ENCODE results near the gene PRSS27. TPM values are rescaled to one million over a fixed set of nuclear protein-coding genes. Genes with fewer than 3 reads are reported as not detected.

PRSS27 gene
- total RNA-seq, 1 experiment from 2014 or later = 1.4 TPM

DNA sequence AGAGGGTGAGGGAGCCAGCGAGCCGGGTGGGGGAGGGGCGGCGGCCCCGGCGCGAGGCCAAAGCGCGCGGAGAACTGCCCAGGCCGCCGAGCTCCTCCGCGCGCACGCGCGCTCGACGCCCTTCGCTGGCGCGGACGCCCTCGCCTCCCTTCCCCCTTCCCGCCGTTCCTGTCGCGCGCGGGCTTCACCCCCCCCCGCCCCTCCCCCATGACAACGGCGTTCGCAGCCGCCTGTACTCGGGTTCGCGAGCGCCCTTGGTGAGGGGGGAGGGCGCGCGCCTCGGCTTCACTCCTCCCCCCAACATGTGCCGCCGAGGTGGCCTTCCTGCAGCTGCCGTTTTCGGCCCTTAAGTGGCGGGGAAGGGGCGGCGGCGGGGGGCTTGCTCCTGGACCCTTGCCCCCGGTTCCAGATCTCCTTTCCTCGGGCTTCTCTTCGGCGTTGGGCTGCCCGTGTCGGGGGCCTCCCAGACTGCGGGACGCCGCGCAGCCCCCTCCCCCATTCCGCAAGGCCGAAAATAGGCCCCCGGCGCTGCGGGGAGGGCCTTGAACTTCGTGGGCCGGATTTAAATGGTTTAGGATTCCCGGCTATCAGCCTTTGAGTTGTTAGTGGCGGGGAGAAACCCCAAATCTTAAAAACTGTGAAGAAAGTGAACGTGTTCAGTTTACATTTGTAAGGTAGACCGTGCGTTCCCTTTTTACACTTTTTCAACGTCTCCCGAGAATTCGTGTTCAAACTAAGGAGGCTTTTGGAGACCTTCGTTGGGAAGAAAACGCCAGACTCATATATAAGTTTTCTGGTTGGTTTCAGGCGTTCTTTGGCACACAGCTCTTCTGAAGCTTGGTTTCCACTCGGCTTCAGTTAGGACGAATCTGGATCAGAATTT lies 33.1 kb upstream of the PRSS27 start:
- in situ Hi-C loops (cut with HindIII; ENCODE audit: low sequenced_read_pairs) = no loop called here
- DNase-seq (ENCODE audit: low spot score) = no peak

DNA sequence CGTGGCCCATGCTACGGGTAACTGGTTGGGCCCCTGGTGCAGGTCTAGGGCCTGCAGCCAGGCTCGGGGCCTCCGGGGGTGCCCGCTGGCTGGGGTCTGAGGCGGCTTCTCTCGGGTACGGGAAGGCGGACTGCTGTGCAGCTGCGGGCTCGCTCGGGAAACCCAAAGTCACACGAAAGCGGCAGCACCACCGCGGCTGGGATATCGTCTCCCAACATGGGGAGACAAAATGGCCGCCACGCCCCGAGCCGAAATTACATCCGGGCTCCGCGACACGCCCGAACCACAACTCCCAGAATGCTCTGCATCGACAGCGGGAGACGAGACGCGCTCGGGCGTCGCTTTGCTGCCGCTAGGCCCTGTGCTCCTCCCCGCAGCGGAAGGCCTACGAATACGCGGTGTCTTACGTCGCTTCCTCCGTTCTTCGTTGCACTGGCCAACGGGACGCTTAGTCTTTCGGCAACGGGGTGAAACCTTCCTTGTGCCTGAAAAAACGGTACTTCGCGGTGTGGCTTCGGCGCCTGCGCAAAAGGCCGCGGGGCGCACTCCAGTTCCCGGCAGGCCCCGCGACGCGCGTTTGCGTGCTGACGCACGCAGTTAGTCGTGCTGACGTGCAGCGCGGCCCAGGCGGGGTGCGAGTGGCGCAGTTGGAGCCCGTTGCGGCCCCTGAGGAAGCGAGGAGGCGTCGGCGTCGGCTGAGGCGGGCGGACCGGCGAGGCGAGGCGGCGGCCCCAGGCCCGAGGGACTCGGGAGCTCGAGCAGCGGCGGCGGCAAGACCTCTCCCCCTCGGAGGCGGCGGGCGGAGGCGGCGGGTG lies 32.2 kb upstream of the PRSS27 start, which contains the start of gene SRRM2:
SRRM2 (plus strand) TSS at position 604 of the 815 bp plus-strand sequence. CDS start 3,727 bp downstream, outside the sequence.
- DNase-seq (ENCODE audit: low spot score) = peak; percentile 93
- in situ Hi-C loops (cut with HindIII; ENCODE audit: low sequenced_read_pairs) = no loop called here

DNA sequence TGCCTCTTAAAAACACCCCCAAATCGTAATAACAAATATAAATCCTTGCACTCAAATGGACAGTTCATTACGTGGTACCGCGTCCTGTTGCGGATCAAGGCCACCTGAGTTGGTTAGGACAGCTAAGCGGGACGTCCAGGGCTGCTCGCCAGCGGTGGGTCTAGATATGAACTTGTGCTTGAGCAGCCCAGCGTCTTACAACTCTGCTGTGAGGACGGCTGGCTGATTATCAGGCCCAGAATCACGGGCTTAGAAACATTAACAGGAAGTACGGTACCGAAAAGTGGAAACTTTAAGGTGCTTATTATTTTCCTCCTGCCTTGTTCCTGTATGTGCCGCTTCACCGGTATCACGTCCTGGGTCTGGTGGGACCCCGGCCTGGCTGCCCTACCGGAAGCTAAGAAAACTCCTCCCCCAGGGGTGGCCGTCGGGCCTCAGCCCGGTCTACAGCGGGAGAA lies 31.6 kb upstream of the PRSS27 start:
- in situ Hi-C loops (cut with HindIII; ENCODE audit: low sequenced_read_pairs) = no loop called here
- DNase-seq (ENCODE audit: low spot score) = peak; percentile 27

DNA sequence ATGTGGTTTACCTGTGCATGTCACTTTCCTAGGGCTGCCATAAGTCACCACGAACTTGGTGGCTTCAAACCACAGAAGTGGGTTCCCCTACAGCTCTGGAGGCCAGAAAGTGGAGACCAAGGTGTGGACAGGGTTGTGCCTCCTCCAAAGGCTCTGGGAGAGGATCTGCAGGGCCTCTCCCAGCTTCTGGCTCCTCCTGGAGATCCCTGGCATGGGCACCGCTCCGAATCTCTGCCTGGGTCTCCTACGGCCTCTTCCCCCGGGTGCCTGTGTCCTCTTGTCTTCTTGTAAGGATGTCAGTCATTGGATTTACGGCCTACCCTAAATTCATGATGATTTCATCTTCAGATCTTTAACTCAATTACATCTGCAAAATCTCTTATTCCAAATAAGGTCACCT lies 29.9 kb upstream of the PRSS27 start:
- in situ Hi-C loops (cut with HindIII; ENCODE audit: low sequenced_read_pairs) = no loop called here
- DNase-seq (ENCODE audit: low spot score) = no peak

DNA sequence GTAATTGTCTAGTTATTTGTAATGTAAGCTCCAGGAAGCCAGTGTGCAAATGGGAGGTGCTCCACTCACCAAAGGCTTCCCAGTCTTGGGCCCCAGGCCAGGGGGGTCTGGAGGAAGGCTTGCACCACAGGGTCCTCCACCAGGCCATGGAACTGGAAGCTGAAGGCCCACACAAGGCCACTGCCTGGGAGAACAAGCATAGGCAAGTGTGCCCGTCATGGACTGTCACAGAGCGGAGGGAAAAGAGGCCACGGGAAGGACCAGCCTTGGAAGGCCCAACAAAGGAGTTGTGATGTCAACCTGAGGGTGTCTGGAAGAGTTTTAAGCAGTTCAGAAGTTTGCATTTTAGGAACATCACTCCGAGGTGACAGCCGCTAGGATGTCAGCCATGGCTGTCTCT lies 29.5 kb upstream of the PRSS27 start:
- in situ Hi-C loops (cut with HindIII; ENCODE audit: low sequenced_read_pairs) = no loop called here
- no peak for DNase-seq (ENCODE audit: low spot score)

DNA sequence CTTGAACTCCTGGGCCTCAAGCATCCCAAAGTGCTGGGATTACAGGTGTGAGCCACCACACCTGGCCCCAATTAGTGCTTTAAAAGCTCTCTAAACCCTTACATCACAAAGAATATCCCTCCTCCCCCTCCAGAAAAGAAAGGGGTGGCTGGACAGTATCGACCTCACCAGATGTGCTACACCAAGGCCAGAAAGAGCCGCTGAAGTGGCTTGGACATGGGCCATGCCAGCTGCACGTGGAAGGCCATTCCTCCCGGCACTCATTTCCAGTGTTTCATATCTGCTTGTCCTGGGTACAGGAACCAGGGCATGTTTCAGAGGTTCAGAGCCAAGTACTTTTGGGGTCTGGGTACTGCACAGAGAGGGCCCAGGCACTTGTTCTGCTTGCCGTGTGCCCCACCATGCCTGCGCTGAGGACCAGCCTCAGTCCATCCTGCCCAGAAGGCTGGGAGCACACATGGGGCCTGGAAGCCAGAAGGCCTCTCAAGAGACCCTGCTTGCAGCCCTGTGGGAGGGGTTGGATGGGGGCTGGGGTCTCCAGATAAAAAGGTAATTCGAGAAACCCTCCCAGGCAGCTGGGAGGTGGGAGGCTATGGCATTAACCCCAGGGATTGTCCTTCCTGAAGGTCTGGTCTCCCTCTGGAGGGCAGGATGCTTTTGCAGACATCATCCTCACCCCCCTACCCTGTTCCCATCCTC lies 28.9 kb upstream of the PRSS27 start:
- no peak for DNase-seq (ENCODE audit: low spot score)
- in situ Hi-C loops (cut with HindIII; ENCODE audit: low sequenced_read_pairs) = no loop called here

DNA sequence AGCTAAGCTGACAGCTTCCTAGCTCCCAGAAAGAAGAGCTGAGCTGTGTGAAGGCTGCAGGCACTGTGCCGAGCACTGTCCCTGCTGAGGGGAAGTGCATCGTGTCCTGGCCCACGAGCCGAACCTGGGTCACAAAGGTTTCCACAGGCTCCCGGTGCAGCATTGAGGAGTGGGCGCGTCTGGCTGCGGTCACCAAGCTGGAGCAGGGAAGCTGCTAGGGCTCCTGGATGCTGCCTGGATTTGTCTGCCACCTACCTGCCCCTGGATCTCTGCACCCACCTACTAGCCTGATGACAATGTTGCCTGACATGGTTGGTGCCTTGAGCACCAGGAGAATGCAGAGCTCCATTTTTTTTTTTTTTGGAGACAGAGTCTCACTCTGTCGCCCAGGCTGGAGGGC lies 25.9 kb upstream of the PRSS27 start:
- in situ Hi-C loops (cut with HindIII; ENCODE audit: low sequenced_read_pairs) = no loop called here
- DNase-seq (ENCODE audit: low spot score) = no peak

DNA sequence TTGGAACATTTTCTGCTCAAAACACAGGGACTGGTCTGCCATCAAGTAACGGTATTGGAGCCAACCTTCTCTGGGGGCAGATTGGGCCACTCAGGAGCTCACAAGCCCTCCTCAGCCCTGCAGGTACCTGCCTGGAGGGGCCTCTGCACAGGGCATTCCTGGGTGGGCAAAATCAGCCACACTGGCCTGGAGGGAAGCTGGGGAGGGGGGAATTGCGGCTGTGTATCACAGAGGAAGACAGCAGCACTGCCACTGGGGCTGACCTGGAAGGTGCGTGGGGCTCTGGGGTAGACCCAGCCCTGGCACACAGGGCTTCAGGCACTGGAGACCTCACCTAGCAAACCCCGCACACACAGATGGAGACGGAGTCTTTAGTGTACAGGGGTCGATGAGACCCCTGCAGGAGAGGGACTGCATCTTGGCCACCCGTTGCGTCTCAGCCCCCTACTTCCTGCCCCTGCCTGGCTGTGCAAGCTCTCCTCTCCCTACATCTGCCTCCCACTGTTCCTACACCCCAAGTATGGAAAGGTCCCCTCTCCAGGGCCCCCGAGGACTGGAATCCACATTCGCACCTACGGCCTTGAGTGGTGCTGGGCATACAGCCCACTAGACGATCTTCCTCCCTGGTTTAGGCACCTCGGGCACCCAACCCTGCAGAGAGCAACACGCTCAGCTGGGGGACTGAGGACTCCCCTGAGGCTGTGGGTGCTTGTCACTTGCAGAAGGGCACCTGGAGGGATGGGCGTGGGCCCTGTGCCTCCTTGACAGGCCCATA lies 25.3 kb upstream of the PRSS27 start:
- in situ Hi-C loops (cut with HindIII; ENCODE audit: low sequenced_read_pairs) = no loop called here
- no peak for DNase-seq (ENCODE audit: low spot score)

DNA sequence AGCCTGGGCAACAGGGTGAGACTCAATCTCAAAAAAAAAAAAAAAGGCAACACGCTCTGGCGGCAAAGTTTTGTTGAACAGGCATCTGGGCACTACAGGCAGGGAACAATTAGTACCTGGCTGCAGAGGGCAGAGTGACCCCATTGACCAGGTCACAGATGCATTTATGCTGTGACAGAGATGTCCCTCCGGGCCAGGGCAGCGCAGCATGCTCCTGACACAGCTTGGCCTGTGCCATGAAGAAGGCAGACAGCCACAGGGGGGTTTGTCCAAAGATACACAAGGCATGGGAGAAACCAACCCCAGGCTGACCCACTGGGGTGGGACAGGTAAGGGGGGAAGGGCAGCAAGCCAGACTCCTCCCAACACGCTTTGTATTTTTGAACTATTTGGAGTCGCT lies 24.7 kb upstream of the PRSS27 start:
- in situ Hi-C loops (cut with HindIII; ENCODE audit: low sequenced_read_pairs) = no loop called here
- no peak for DNase-seq (ENCODE audit: low spot score)

DNA sequence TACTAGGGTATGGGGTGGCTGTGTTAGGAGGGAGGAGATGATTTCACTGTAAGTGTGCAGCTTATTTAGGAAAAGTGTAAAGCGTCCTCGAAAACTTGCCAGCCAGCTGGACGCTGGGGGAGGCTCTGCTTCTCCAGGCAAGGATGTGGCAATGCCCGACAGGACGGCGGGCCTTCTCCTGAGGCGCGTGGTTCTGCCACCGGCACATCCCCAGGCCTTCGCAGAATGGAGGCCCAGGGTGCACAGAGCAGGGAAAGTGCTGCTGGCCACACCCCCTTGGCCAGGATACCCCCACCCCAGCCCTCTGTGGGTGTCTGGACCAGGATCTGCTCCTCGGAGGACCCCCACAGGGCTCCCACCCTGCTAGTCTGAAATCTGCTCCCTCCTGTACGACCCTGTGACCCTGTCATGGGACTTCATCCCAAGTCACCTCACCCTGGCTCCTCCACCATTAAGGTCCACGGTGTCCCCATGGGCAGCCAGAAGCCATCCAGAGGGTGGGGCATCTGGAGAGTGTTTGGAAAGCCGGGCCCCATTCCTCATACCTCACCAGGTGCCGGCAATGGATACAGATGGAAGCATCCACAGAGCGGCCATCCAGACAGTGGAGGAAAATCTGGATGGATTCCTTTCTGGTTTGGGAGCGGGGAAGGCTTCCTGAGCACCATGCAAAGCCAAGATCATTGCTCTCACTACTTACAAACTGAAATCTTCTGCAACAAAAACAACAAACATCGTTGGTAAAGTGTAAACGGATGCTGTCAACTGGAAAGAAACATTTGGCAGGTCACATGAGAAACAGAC lies 23.2 kb upstream of the PRSS27 start:
- DNase-seq (ENCODE audit: low spot score) = no peak
- in situ Hi-C loops (cut with HindIII; ENCODE audit: low sequenced_read_pairs) = no loop called here

DNA sequence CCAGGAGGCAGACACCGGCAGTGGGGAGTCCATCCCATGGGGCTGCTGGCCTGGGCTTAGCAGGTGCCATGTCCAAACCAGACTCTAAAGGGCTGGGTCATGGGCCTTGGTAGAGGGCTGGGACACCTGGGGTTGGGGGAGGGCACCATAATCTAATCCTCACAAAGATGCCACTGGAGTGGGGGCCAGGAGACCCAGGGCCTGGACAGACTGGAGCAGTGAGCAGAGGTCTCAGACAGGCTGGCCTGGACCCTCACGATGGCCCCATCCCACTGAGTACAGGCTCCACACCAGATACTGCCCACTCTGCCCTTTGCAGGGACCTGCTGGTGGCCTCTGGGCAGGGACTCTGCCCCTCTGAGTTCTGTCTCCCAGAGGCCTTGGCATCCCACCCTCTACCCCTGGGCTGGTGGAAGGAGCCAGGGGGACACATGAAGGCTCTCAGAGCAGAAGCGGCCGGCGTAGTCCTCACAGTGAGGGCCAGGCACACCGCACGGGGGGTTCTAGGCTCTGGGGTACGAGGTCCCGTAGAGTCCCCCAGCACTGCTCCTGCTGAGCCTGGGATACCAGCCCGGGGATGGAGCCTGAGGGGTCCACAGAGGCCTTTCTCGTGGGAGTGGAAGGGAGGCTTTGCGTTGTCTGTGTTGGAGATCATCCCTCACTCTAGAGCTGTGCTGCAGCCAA lies 22.4 kb upstream of the PRSS27 start:
- DNase-seq (ENCODE audit: low spot score) = no peak
- in situ Hi-C loops (cut with HindIII; ENCODE audit: low sequenced_read_pairs) = no loop called here

DNA sequence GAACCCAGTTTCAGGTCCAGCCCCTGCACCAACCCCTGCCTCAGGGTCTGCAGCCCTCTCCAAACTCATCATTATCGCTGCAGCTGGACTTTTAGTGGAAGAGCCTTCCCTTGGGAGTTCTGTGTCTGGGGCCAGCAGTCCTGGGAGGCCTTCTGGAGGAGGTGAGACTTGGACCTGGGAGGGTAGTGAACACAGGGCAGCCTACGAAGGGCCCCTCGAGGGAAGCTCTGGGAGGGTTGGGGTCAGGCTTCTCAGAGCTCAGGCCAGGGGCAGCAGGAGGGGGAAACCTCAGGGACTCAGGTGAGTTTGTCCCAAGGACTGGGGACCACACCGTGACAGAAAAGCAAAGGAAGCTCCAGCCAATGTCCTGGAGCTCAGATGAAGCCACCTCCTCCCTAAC lies 21.1 kb upstream of the PRSS27 start:
- in situ Hi-C loops (cut with HindIII; ENCODE audit: low sequenced_read_pairs) = no loop called here
- DNase-seq (ENCODE audit: low spot score) = no peak

DNA sequence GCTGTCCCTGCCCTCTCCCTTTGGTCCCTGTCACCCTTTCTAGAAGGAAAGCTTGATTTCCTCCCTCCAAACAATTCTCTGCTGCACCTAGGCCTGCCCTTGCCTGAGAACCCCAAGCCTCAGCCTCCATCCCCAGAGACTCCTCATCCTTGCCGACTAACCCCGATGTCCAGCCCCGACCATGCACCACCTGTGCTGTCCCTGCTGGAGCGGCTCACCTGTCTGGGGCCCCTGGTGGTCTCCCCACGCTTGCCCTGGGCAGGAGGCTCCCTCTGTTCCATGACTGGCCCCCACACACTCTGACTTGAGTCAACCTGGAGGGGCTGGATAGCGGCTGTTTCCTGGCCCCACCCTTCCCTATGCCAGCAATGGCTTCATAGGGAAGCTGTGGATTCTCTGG lies 20.5 kb upstream of the PRSS27 start:
- in situ Hi-C loops (cut with HindIII; ENCODE audit: low sequenced_read_pairs) = no loop called here
- no peak for DNase-seq (ENCODE audit: low spot score)

DNA sequence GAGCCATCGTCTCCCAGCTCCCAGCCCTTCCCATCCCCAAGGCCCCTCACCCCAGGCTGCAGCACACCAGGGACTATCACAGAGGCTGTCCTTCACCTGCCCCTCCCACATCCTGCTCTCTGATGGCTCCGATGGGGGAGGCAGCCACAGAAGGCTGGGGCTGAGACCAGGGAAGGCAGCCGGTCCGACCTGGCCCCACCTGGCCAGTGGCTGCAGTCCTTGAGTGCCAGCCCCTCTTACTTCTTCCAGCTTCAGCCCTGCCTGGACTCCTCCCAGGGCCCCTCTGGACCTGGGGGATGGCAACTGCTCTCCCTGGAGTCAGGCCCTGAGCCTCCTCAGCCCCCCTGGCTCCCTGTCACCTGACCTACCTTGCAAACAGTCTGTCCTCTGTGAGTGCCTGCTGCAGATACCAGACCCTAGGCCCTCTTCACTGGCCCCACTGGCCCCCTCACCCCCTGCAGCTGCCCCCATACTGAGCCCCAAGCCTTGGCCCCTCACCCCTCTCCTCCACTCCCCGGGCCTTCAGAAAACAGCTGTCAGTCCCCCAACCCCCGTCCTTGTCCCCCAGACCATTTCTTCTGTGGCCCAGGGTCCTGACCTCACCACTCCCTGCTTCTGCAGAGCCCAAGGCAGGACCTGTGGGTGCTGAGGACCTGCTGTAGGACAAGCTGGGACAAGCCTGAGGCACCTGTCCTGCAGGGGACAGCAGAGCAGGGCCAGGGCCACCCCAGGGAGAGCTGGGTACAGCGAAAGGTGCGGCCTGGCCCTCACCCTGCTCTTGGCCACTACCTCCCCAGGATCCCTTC lies 19.8 kb upstream of the PRSS27 start:
- in situ Hi-C loops (cut with HindIII; ENCODE audit: low sequenced_read_pairs) = no loop called here
- no peak for DNase-seq (ENCODE audit: low spot score)

DNA sequence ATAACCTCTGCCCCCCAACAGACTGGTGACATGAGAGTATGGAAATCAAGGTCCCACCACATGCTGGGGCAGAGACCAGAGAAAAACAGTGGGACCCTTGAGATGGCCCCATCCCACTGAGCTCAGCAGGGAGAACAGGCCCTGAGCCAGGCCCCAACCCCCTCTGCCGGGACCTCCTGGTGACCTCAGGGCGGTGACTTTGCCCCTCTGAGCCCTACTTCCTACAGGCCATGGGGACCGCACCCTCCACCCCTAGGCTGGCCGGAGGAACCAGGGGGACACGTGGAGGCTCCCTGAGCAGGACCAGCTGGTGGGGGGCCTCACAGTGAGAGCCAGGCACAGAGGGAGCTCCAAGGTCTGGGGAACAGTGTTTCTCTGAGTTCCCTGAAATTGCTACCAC lies 18.6 kb upstream of the PRSS27 start:
- in situ Hi-C loops (cut with HindIII; ENCODE audit: low sequenced_read_pairs) = no loop called here
- no peak for DNase-seq (ENCODE audit: low spot score)

DNA sequence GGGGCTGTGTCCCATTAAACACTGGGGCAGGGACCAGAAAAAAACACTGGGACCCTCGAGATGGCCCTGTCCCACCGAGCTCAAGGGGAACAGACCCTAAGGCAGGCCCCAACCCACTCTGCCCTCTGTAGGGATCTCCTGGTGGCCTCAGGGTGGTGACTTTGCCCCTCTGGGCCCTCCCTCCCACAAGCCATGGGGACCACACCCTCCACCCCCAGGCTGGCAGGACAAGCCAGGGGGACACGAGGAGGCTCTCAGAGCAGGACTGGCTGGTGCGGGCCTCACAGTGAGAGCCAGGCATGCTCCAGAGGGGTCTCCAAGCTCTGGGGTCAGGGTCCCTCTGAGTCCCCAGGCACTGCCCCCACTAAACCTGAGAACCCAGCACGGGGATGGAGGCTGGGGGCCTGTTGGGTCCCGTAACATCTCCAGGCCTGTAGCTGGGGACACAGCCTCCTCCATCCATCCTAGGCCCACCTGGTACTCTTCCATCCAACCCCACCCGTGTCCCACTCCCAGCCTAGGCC lies 17.9 kb upstream of the PRSS27 start:
- DNase-seq (ENCODE audit: low spot score) = no peak
- in situ Hi-C loops (cut with HindIII; ENCODE audit: low sequenced_read_pairs) = no loop called here

DNA sequence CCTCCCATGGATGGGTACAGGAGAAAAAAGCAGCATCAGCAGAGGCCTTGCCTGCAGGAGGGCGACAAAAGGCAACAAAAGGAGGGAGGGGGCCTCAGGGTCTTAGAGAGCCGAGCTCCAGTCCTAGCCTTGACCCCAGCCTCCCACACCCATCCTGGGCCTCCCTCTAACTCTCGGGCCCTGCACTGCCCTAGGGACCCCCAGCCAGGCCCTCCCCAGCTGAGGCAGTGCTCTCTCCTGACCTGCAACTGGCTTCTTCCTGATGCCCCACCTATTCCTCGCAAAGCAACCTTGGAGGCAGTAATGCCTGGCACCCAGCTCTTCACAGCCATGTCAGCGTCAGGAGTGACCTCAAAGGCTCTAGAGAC lies 17.2 kb upstream of the PRSS27 start:
- DNase-seq (ENCODE audit: low spot score) = no peak
- in situ Hi-C loops (cut with HindIII; ENCODE audit: low sequenced_read_pairs) = no loop called here

Measured in G401 (cell line).